Muscle layer of duodenum (tissue), 2 donors: ENCODE results near the gene SLC25A1.
A peak's percentile ranks its signal among the peaks of the same experiment; 100 is the strongest.

Experiments used
- H3K27ac ChIP-seq: one replicate; pipeline ENCODE4 v1.7.0; 2013; ENCODE audit warnings: mild to moderate bottlenecking, low read length
- H3K27me3 ChIP-seq: one replicate; pipeline ENCODE4 v1.7.0; 2013; ENCODE audit warnings: low read depth, mild to moderate bottlenecking, control low read depth, low read length
- H3K36me3 ChIP-seq, 2 donors: one replicate each; pipeline ENCODE4 v1.7.0; 2013; ENCODE audit warnings: low read length in 2 of 2, control low read depth in 1 of 2, mild to moderate bottlenecking in 1 of 2; ENCODE audit not compliant: insufficient read depth in 2 of 2, control insufficient read depth in 1 of 2
- H3K4me1 ChIP-seq, 2 donors: one replicate each; pipeline ENCODE4 v1.7.0; 2013; ENCODE audit warnings: low read length in 2 of 2, mild to moderate bottlenecking in 2 of 2, control low read depth in 1 of 2, moderate library complexity in 1 of 2; ENCODE audit not compliant: insufficient read depth in 2 of 2, control insufficient read depth in 1 of 2
- H3K4me3 ChIP-seq, 2 donors: one replicate each; pipeline ENCODE4 v1.7.0; 2013; ENCODE audit warnings: low read length in 2 of 2, low read depth in 1 of 2, mild to moderate bottlenecking in 1 of 2
- H3K9me3 ChIP-seq, 2 donors: one replicate each; pipeline ENCODE4 v1.7.0; 2013; ENCODE audit warnings: low read length in 2 of 2, control low read depth in 1 of 2, mild to moderate bottlenecking in 1 of 2; ENCODE audit not compliant: control insufficient read depth in 1 of 2
- donor health status: healthy.

The SLC25A1 gene

GRCh38 chr22:19151329-19152191 lies 27.0 kb downstream of the SLC25A1 start:
- Histone ChIP-seq H3K9me3 (peaks cover 0 to 3% of the 10 kb centered on the region in 2 donors), H3K4me1 (peaks cover 0 to 10% of the 10 kb centered on the region in 2 donors), H3K27me3 (peaks cover 26% of the 10 kb centered on the region), H3K27ac (no peak overlapping the region), H3K4me3 (no peak overlapping the region), H3K36me3 (no peaks in the 10 kb centered on the region)

DNA sequence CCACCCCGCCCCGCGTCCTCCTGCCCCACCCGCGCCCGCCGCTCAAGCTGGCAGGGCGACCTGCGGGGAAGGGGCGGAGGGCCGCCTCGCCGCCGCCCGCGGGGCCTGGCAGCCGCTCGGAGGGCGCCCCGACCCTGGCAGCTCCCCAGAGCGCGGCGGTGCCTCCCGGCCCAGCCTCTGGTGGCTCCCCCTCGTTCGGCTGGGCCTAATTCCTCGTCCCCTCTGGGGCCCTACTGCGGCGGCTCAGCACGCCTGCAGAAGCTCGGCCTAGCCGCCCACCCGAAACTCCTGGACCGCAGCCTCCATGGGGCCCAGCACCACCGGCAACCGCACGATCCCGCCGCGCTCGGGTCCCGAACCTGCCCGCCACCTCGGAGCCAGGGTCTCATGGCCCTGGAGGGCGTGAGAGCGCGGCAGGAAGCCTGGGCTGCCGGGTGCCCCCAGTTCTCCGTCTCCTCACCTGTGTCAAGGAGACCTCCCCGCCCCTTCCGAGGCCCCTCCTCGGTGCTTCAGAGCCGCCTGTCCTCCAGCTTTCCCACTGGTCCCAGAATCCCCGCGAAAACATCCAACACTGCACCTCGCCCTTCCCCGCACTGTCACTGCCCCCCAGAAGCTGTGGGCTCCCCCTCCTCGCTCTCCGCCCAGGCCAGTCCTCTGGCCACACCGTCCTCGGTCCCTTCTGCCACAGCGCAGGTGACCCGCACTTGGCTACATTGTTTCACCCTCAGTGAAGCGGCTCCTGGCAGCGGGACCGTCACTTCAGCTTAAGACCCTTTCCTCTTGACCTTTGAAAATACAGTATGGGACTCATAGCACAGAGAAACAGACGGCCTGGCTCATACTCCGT lies 27.8 kb downstream of the SLC25A1 start:
- Histone ChIP-seq H3K36me3 (no peaks in the 10 kb centered on the region), H3K9me3 (peaks cover 0 to 3% of the 10 kb centered on the region in 2 donors), H3K27ac (no peak overlapping the region), H3K27me3 (peaks cover 26% of the 10 kb centered on the region), H3K4me1 (peaks cover 0 to 10% of the 10 kb centered on the region in 2 donors), H3K4me3 (no peak overlapping the region)

DNA sequence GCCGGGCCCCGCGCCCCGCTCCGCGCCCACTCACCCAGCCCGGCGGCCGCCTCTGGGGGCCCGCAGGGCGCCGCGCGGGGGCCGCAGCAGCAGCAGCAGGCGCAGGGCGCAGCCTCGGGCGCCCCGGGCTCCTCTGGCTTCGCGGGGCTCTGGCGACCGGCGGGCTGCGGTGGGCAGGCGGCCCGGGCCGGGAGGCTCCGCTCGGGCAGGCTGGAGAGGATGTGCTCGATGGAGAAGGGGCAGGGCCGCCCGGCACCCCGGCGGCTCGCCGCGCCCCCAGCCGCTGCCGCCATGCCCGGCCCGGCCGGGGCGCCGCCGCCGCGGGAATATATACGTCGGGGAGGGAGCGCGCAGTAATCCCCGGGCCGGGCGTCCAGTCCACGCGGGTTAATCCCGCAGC lies 28.5 kb downstream of the SLC25A1 start, which contains the start of gene GSC2:
GSC2 (minus strand) TSS at position 302 of the 400 bp plus-strand sequence; CDS start at position 293, 9 bp downstream.
- Histone ChIP-seq H3K27me3 (peaks cover 26% of the 10 kb centered on the region), H3K4me3 (peak within 1 kb of the TSS in 1 of 2 donors; percentile 51), H3K36me3 (no peaks in the 10 kb centered on the region), H3K9me3 (peaks cover 0 to 3% of the 10 kb centered on the region in 2 donors), H3K27ac (no peak within 1 kb of the TSS), H3K4me1 (peaks cover 0 to 10% of the 10 kb centered on the region in 2 donors)

GRCh38 chr22:19149047-19149883 lies 29.3 kb downstream of the SLC25A1 start:
- Histone ChIP-seq H3K27me3 (peaks cover 26% of the 10 kb centered on the region), H3K36me3 (peaks cover 0 to under 1% of the 10 kb centered on the region in 2 donors), H3K9me3 (peaks cover 0 to 3% of the 10 kb centered on the region in 2 donors), H3K27ac (no peak overlapping the region), H3K4me1 (peaks cover 0 to 10% of the 10 kb centered on the region in 2 donors), H3K4me3 (peak overlapping the region in 1 of 2 donors; percentile 51)

- Histone ChIP-seq H3K27ac (no peak overlapping the region), H3K9me3 (peaks cover 0 to 3% of the 10 kb centered on the region in 2 donors), H3K4me3 (peak overlapping the region in 1 of 2 donors; percentile 51), H3K36me3 (peaks cover 0 to 2% of the 10 kb centered on the region in 2 donors), H3K4me1 (peaks cover 0 to 15% of the 10 kb centered on the region in 2 donors), H3K27me3 (peaks cover 26% of the 10 kb centered on the region)
Observed at GRCh38 chr22:19148417-19149046, 30.0 kb downstream of the SLC25A1 start.

GRCh38 chr22:19147195-19147780 lies 31.2 kb downstream of the SLC25A1 start:
- Histone ChIP-seq H3K27ac (no peak overlapping the region), H3K9me3 (peaks cover 0 to 3% of the 10 kb centered on the region in 2 donors), H3K36me3 (peaks cover 2 to 4% of the 10 kb centered on the region in 2 donors), H3K27me3 (peaks cover 26% of the 10 kb centered on the region), H3K4me3 (no peak overlapping the region), H3K4me1 (peaks cover 0 to 20% of the 10 kb centered on the region in 2 donors)

DNA sequence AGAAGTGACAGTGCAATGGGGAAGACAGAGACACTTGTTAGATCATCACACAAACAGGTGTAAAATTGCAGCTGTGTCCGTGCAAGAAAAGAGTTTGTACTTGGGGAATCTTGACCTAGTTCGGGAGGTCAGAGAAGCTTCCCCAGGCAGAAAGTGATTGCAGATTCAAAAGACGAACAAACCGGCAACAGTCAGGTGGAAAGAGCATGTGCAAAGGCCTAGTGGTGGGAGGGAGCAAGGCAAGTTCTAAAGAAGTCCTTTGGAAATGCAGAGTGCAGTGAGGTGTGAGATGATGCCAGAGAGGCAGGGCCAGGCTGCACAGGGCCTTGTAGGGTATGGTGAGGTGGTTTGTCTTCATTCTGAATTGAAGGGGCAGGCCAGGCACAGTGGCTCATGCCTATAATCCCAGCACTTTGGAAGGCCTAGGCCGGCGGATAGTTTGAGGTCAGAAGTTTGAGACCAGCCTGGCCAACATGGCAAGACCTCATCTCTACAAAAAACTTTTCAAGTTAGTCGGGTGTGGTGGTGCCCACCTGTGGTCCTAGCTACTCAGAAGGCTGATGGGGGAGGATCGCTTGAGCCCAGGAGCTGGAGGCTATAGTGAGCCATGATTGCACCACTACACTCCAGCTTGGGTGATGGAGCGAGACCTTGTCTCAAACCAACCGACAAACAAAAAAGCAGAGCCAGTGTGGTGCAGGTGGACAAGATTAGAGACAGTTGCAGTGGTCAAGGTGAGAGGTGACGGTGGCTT lies 32.1 kb downstream of the SLC25A1 start:
- Histone ChIP-seq H3K9me3 (peaks cover 0 to under 1% of the 10 kb centered on the region in 2 donors), H3K27ac (no peak overlapping the region), H3K27me3 (peaks cover 17% of the 10 kb centered on the region), H3K4me3 (no peak overlapping the region), H3K36me3 (peaks cover 7 to 10% of the 10 kb centered on the region in 2 donors), H3K4me1 (peaks cover 0 to 20% of the 10 kb centered on the region in 2 donors)

DNA sequence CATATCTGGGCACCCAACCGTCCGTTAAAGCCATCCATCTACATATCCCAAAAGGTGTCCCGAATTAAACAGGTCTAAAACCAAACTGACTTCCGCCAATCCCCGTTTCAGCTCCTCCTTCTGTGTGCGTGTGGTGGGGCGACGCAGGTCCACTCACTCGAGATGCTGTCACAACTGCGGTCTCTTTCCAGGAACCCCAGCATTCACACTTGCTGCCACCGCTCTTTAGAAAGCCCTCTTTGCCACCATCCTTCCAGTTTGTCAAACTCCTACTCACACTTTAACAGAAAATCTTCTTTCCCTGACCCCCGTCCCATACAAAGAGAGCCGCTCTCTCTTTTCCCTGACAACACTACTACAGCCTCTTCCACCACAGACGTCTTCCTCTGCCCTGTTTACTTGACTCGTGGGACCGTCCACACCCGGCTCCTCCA lies 34.6 kb downstream of the SLC25A1 start:
- H3K9me3 ChIP-seq = no peaks in the 10 kb centered on the region
- H3K4me1 ChIP-seq = peaks cover 0 to 12% of the 10 kb centered on the region in 2 donors
- peaks cover 31 to 35% of the 10 kb centered on the region in 2 donors for H3K36me3 ChIP-seq
- peaks cover 8% of the 10 kb centered on the region for H3K27me3 ChIP-seq
- H3K4me3 ChIP-seq = peak overlapping the region; percentile 87 to 95
- peak overlapping the region; percentile 89 for H3K27ac ChIP-seq

GRCh38 chr22:19143212-19143611 lies 35.3 kb downstream of the SLC25A1 start:
- peaks cover 0 to 10% of the 10 kb centered on the region in 2 donors for H3K4me1 ChIP-seq
- no peak overlapping the region for H3K27ac ChIP-seq
- H3K4me3 ChIP-seq = peak overlapping the region in 1 of 2 donors; percentile 95
- no peaks in the 10 kb centered on the region for H3K9me3 ChIP-seq
- H3K36me3 ChIP-seq = peaks cover 38 to 42% of the 10 kb centered on the region in 2 donors
- H3K27me3 ChIP-seq = peaks cover under 1% of the 10 kb centered on the region
